Loucy (cell line): ENCODE measurements around the gene B3GAT1.

Experiments used
- H2AFZ ChIP-seq: fragments of 200-600 bp; sonication (generic); 2 replicates; pipeline ENCODE4 v1.6.0; 2016; ENCODE audit warnings: antibody characterized with exemption, mild to moderate bottlenecking, low read length, moderate library complexity
- H3F3A ChIP-seq: fragments of 200-600 bp; 2 replicates; pipeline ENCODE4 v1.6.0; 2016; ENCODE audit warnings: antibody characterized with exemption, low read depth, mild to moderate bottlenecking
- H3K27me3 ChIP-seq: fragments of 200-600 bp; sonication (generic); 2 replicates; pipeline ENCODE4 v1.6.1; 2014; ENCODE audit warnings: low read length, mild to moderate bottlenecking; ENCODE audit not compliant: insufficient read depth, poor library complexity, severe bottlenecking
- H3K36me3 ChIP-seq: fragments of 200-600 bp; sonication (generic); 2 replicates; pipeline ENCODE4 v1.6.1; 2016; ENCODE audit warnings: low read length; ENCODE audit not compliant: insufficient read depth
- H3K4me1 ChIP-seq: fragments of 200-600 bp; sonication (generic); 2 replicates; pipeline ENCODE4 v1.5.1; 2014; ENCODE audit warnings: low read length, mild to moderate bottlenecking; ENCODE audit not compliant: insufficient read depth, poor library complexity, severe bottlenecking
- H3K4me2 ChIP-seq: fragments of 200-600 bp; sonication (generic); 2 replicates; pipeline ENCODE4 v1.6.0; 2014; ENCODE audit warnings: antibody characterized with exemption, low read length, low read depth, mild to moderate bottlenecking; ENCODE audit not compliant: poor library complexity, severe bottlenecking
- H3K4me3 ChIP-seq: fragments of 200-600 bp; sonication (generic); 2 replicates; pipeline ENCODE4 v1.5.1; 2014; ENCODE audit warnings: low read length, mild to moderate bottlenecking, mixed read lengths; ENCODE audit not compliant: poor library complexity, severe bottlenecking
- H3K79me2 ChIP-seq: fragments of 200-600 bp; sonication (generic); 2 replicates; pipeline ENCODE4 v1.6.1; 2014; ENCODE audit warnings: low read length; ENCODE audit not compliant: insufficient read depth
- H3K9ac ChIP-seq: fragments of 200-600 bp; sonication (generic); 2 replicates; pipeline ENCODE4 v1.6.0; 2014; ENCODE audit warnings: mild to moderate bottlenecking, low read depth, low read length, moderate library complexity; ENCODE audit not compliant: poor library complexity, severe bottlenecking
- H3K9me2 ChIP-seq: fragments of 200-600 bp; sonication (generic); replicated peaks from 2 replicates; pipeline ENCODE4 v1.6.1; 2016; ENCODE audit warnings: low read depth, low read length, mixed read lengths
- H3K9me3 ChIP-seq: fragments of 200-600 bp; sonication (generic); 2 replicates; pipeline ENCODE4 v1.6.1; 2014; ENCODE audit warnings: mild to moderate bottlenecking, antibody characterized with exemption, low read length, low read depth; ENCODE audit not compliant: insufficient read depth
- H4K20me1 ChIP-seq: fragments of 200-600 bp; sonication (generic); 2 replicates; pipeline ENCODE4 v1.6.0; 2014; ENCODE audit warnings: antibody characterized with exemption, low read length, mild to moderate bottlenecking; ENCODE audit not compliant: insufficient read depth, poor library complexity, severe bottlenecking
- CTCF ChIP-seq: fragments of 200-600 bp; sonication (generic); conservative IDR thresholded peaks from 2 replicates; pipeline ENCODE4 v1.5.1; 2014; ENCODE audit warnings: mild to moderate bottlenecking, antibody characterized with exemption, low read length
- EZH2phosphoT487 ChIP-seq: fragments of 200-600 bp; IDR thresholded peaks from 2 replicates; pipeline ENCODE4 v1.6.1; 2018; ENCODE audit warnings: antibody characterized with exemption, mild to moderate bottlenecking, moderate library complexity, borderline replicate concordance

The B3GAT1 gene

GRCh38 chr11:134377876-134378275, 34.2 kb downstream of the B3GAT1 start:
- Histone ChIP-seq H3K4me3 (no peak overlapping the region), H3K79me2 (no peaks in the 10 kb centered on the region), H3F3A (no peaks in the 10 kb centered on the region), H3K36me3 (no peaks in the 10 kb centered on the region), H4K20me1 (no peaks in the 10 kb centered on the region), H3K9me2 (no peaks in the 10 kb centered on the region), H2AFZ (no peak overlapping the region), H3K4me2 (no peak overlapping the region), H3K27me3 (no peaks in the 10 kb centered on the region), H3K9me3 (peaks cover 8% of the 10 kb centered on the region; the same call in 1 of the 2 replicates), H3K9ac (no peak overlapping the region), H3K4me1 (no peaks in the 10 kb centered on the region)
- no peak for TF ChIP-seq CTCF
- no peak for TF ChIP-seq EZH2phosphoT487

GRCh38 chr11:134376150-134376921, 35.7 kb downstream of the B3GAT1 start:
- H3K9me2 ChIP-seq = no peaks in the 10 kb centered on the region
- no peaks in the 10 kb centered on the region for H3F3A ChIP-seq
- H3K4me3 ChIP-seq = no peak overlapping the region
- no peaks in the 10 kb centered on the region for H3K27me3 ChIP-seq
- H3K36me3 ChIP-seq = no peaks in the 10 kb centered on the region
- H3K79me2 ChIP-seq = no peaks in the 10 kb centered on the region
- H4K20me1 ChIP-seq = no peaks in the 10 kb centered on the region
- no peaks in the 10 kb centered on the region for H3K4me1 ChIP-seq
- no peak for TF ChIP-seq EZH2phosphoT487
- no peak for TF ChIP-seq CTCF
- peaks cover 8% of the 10 kb centered on the region; the same call in 1 of the 2 replicates for H3K9me3 ChIP-seq
- no peak overlapping the region for H3K4me2 ChIP-seq
- H2AFZ ChIP-seq = no peak overlapping the region
- no peak overlapping the region for H3K9ac ChIP-seq

- Histone ChIP-seq H3K79me2 (no peaks in the 10 kb centered on the region), H4K20me1 (no peaks in the 10 kb centered on the region), H3K36me3 (no peaks in the 10 kb centered on the region), H2AFZ (no peak overlapping the region), H3K4me1 (no peaks in the 10 kb centered on the region), H3K4me3 (no peak overlapping the region), H3F3A (no peaks in the 10 kb centered on the region), H3K9me3 (peaks cover 14% of the 10 kb centered on the region; the same call in 1 of the 2 replicates), H3K9me2 (no peaks in the 10 kb centered on the region), H3K9ac (no peak overlapping the region), H3K4me2 (no peak overlapping the region), H3K27me3 (no peaks in the 10 kb centered on the region)
- TF ChIP-seq EZH2phosphoT487 = no peak
- no peak for TF ChIP-seq CTCF
These were observed 37.0 kb downstream of the B3GAT1 start for GRCh38 chr11:134374891-134375550.
